ENCODE measurements around the gene UBR2.
"Not testable (repeated sequence)": the region's sequence is repeated elsewhere in the genome, so short reads cannot be mapped to it uniquely, and the experiment has no call there.

The UBR2 gene

DNA sequence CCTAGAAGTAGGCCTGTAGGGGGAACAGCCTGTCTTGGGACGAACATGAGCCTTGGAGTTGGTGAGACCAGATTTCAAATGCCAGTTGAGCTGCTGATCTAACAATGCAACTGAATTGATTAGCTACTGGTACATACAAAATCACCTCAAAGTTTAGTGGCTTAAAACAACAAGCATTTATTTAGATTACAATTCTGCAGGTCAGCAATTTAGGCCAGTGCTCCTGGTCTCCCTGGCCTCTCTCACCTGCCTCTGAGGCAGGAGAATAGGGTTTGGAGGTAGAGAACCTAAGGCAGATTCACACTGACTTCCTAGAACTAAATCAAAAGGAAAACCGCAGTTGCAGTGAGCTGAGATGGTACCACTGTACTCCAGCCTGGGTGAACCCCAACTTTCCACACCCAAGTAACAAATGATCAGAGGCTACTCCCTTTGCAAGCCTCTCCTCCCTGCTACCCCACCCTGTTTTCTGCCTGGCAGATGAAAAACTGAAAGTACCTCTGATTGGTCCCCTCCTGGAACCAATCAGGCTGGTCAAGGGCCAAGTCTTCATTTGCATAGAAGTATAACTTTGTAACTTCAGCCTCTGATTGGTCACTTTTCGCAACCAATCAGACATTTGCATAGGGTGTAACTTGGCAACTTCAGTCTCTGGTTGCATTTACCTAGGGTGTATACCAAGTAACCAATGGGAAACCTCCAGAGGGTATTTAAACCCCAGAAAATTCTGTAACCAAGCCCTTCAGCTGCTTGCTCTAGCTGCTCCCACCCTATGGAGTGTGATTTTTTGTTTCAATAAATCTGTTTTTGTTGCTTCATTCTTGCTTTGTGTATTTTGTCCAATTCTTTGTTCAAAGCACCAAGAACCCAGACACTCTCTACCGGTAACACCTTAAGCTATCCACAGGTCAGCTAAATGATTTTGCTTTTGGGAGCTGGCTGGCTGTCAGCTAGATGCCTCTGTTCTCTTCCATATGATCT, 8.1 kb upstream of the UBR2 start:
- DNase-seq, result no peak

DNA sequence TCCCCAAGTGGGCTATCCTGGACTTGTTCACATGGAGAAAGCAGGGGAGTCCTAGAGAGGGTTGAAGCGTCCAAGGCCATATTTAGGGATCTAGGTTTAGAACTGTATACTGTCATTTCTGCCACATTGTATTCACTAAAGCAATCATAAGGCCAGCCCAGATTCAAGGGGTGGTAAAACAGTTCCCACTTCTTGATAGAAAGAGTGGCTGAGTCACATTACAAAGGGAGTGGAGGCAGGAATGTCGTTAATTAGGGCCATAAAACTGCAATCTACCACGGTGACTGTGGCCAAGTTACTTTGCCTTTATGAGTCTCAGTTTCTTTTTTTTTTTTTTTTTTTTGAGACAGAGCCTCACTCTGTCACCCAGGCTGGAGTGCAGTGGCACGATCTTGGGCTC, 7.4 kb upstream of the UBR2 start:
- no peak for DNase-seq

DNA sequence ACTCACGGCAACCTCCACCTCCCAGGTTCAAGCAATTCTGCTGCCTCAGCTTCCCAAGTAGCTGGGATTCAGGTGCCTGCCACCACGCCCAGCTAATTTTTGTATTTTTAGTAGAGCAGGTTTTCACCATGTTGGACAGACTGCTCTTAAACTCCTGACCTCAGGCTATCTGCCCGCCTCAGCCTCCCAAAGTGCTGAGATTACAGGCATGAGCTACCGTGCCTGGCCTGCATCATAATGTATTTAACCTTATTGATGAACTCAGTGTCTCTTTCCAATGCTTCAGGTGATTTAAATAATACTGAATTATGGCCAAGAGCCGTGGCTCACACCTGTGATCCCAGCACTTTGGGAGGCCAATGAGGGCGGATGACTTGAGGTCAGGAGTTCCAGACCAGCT, 4.6 kb upstream of the UBR2 start:
- not testable (repeated sequence) for DNase-seq

GRCh38 chr6:42561986-42562385, 1.8 kb upstream of the UBR2 start:
- DNase-seq, result no peak

- no peak for DNase-seq
These were observed 932 bp upstream of the UBR2 start for GRCh38 chr6:42562788-42563405.

GRCh38 chr6:42564506-42564825, 637 bp downstream of the UBR2 start:
- no peak for DNase-seq

DNA sequence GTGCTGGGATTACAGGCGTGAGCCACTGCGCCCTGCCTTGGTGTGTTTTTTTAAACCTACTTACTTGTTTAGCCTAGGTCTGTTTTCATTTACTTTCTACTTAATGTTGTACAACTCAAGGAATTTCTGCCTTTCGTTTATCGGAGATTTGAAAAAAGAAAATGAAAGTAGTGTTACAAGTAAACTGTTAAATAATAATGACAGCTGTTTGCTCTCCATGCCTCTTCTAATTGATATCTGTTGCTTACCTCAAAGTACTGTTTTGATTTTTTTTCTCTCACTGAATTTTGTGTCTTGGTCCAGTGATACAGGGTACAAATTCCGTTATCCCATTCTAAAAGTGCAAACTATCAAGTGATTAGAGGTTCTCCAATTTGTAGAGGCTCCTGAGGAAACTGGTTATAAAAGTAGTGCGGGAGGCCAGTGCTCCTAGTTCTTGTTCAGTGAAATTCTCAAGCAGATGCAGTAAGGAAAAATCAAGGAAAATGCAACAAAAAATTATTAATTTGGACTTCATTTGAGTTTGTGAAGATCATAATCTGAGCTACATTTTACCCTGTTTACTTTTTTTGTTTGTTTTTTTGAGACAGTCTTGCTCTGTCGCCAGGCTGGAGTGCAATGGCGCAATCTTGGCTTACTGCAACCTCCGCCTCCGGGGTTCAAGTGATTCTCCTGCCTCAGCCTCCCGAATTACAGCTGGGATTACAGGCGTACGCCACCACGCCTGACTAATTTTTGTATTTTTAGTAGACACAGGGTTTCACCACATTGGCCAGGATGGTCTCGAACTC, 2.2 kb downstream of the UBR2 start:
- DNase-seq, result no peak

DNA sequence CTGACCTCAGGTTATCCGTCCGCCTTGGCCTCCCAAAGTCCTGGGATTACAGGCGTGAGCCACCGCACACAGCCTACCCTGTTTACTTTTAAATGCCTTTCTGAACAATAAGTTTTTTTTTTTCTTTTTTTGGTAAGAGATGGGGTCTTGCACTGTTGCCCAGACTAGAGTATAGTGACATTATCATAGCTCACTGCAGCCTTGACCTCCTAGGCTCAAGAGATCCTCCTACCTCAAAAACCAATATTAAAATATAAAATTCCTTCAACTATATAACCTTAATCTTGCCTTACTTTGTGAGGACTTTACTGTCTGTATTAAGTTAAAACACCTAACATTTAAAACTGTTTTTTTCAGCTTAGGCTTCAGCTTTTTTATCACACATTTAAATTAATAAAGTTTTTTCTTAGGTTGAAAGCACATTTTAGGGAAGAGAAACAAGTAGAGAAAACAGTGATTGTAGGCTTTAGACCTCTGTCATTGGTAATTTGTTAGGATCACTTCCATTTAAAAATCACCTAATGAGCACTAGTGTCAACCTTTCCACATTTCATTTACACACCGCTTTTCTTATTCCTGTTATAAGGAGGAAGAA, 2.9 kb downstream of the UBR2 start:
- no peak for DNase-seq

- DNase-seq, result not testable (repeated sequence)
These were observed 3.4 kb downstream of the UBR2 start for GRCh38 chr6:42567237-42567636.

- no peak for DNase-seq
These were observed 5.5 kb downstream of the UBR2 start for GRCh38 chr6:42569102-42570028.

GRCh38 chr6:42571611-42572342, 7.9 kb downstream of the UBR2 start:
- DNase-seq, result no peak

DNA sequence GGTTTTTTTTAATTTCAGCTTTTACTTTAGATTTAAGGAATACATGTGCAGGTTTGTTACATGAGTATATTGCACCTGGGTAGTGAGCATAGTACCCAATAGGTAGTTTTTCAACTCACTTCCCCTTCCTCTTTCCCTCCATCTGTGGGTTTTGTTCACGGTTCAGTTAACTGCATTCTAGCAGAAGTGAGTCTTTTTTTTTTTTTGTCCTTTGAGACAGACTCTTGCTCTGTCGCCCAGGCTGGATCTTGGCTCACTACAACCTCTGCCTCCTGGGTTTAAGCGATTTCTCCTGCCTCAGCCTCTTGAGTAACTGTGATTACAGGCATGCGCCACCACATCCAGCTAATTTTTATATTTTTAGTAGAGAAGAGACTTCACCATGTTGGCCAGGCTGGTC, 8.7 kb downstream of the UBR2 start:
- DNase-seq, result no peak

GRCh38 chr6:42576538-42576937, 12.7 kb downstream of the UBR2 start:
- not testable (repeated sequence) for DNase-seq

DNA sequence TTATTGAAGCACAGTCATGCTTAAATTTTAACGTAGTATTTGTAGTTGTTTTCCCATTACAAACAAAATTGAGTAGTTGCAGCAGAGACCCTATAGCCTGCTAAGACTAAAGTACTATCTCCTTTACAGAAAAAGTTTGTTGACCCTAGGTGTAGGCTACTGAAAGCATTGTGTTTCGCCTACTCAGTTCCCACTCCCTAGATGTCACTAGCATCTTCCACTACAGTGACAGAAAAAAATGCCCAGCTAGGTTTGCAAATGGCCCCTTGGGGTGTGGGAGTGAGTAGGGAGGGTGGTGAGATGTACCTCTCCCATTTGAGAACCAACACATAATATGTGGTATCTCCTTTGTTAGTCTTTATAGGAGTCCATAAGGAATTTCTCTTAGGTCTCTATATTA, 34.5 kb downstream of the UBR2 start:
- DNase-seq, result no peak

DNA sequence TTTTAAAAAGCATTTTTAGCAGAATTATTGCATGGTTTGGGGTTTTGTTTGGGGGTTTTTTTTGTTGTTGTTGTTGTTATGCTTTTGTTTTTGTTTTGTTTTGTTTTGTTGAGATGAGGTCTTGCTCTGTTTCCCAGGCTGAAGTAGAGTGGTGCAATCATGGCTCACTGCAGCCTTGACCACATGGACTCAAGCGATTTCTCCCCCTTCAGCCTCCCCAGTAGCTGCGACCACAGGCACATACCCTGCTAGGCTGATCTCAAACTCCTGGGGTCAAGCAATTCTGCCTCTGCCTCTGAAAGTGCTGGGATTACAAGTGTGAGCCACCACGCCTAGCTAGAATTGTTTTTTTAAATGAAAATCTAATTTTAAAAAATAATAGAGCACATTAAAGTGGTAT, 35.7 kb downstream of the UBR2 start:
- no peak for DNase-seq

DNA sequence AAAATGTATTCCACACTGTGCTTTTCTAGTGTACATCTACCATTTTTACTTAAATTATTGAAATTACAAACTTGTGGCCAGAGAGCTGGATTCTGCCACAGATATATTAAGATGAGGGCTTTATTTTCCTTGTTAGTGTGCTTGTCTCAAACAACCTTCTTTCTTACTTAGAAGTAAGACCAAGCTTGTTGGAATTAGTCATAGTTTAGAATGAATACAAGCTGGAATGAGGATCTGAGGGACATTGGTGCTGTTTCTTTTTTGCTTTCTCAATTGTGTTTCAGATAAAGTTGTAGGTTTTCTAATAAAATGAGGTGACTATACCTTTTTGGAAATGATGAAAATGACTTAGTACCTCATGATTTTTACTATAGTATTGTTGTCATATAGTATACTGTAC, 40.3 kb downstream of the UBR2 start:
- DNase-seq, result no peak

- not testable (repeated sequence) for DNase-seq
These were observed 40.9 kb downstream of the UBR2 start for GRCh38 chr6:42604699-42605098.

GRCh38 chr6:42610416-42610815, 46.6 kb downstream of the UBR2 start:
- no peak for DNase-seq

DNA sequence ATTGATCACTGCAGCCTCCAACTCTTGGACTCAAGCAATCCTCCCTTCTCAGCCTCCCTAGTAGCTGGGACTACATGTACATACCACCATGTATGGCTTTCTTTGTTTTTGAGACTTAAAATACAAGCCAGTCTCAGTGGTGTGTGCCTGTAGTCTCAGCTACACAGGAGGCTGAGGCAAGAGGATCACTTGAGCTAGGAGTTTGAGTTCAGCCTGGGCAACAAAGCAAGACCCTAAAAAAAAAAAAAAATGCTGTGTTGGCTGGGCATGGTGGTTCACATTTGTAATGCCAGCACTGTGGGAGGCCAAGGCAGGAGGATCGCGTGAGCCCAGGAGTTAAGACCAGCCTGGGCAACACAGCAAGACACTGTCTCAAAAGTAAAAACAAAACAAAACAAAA, 51.7 kb downstream of the UBR2 start:
- DNase-seq, result no peak

GRCh38 chr6:42616716-42617115, 52.9 kb downstream of the UBR2 start:
- no peak for DNase-seq

- no peak for DNase-seq
These were observed 54.3 kb downstream of the UBR2 start for GRCh38 chr6:42618105-42618504.

All from hippocampal formation (tissue), 2 donors.